GF-D8 (cell line): Measurements from ENCODE around the gene SPINK5.
"Not testable (repeated sequence)": the region's sequence is repeated elsewhere in the genome, so short reads cannot be mapped to it uniquely, and the experiment has no call there.

Experiments
- DNase-seq: peaks from one replicate; lab custom pipeline; 2025; lab: John Stamatoyannopoulos, UW

SPINK5 gene, protein sequence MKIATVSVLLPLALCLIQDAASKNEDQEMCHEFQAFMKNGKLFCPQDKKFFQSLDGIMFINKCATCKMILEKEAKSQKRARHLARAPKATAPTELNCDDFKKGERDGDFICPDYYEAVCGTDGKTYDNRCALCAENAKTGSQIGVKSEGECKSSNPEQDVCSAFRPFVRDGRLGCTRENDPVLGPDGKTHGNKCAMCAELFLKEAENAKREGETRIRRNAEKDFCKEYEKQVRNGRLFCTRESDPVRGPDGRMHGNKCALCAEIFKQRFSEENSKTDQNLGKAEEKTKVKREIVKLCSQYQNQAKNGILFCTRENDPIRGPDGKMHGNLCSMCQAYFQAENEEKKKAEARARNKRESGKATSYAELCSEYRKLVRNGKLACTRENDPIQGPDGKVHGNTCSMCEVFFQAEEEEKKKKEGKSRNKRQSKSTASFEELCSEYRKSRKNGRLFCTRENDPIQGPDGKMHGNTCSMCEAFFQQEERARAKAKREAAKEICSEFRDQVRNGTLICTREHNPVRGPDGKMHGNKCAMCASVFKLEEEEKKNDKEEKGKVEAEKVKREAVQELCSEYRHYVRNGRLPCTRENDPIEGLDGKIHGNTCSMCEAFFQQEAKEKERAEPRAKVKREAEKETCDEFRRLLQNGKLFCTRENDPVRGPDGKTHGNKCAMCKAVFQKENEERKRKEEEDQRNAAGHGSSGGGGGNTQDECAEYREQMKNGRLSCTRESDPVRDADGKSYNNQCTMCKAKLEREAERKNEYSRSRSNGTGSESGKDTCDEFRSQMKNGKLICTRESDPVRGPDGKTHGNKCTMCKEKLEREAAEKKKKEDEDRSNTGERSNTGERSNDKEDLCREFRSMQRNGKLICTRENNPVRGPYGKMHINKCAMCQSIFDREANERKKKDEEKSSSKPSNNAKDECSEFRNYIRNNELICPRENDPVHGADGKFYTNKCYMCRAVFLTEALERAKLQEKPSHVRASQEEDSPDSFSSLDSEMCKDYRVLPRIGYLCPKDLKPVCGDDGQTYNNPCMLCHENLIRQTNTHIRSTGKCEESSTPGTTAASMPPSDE

DNA sequence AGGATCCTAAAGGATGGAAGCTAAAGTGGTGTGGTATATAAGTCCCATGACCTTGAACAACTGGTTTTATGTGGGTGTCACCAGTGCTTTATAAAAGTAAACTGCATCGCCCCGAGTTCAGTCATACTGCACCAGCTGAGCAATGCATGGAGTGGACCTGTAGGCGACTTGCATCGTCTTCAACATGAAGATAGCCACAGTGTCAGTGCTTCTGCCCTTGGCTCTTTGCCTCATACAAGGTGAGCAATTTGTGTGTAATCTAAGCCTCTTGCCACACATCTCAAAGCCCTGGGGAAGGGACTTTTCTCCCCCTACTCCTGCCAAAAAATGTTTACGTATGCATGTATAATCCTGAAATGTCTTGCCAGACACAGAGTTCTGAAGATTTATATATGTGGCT lies at the start of gene SPINK5:
SPINK5 (plus strand) TSS at position 120 of the 400 bp plus-strand sequence; CDS start at position 185, 65 bp downstream.
- DNase-seq: no peak

DNA sequence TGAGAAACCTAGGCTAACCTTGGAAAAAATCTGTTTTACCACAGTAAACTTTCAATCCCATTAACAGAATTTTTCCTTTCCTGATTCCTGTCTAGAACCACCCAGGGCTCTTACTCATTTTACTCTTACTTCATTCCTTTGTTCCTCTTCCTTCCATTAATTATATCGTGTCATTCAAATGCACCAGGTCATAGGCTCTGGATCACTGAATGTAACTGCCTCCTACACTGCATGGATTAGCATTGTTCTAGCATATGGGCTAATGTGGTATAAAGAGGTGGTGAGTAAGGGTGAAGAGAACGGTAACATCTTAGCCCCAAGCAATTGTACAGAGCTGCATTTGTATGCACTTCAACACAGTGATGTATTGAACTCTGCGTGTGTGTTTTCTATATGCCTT lies 49.5 kb upstream of the SPINK5 start:
- no peak for DNase-seq

DNA sequence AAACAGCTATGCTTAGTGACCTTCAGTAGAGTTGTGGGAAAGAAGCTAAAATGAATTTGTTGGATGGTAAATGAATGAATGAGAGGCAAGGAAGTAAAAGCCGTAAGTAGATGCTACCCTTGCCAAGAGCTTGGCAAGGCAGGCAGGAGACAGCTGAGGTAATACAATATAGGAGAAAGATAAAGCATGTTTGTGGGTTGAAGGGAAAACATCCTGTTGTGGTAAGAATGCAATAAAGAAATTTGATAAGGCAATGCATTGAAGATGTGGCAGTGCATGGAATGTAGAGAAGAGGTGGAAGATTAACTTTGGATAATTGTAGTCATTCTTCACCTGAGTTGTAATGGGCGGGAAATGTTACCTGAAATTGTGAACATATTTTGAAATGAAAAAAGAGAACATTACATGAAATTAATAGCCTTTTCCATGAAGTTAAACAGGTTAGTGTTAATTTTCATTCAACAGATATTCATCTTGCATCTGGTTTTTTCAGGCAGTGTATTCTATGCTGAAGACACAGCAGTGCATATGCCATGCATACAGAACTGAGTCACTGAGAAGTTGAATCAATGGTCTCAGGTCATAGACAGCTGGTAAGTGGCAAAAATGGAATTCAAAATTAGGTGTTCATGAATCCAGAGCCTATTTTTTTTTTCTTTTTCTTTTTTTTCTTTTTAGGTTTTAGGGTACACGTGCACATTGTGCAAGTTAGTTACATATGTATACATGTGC lies 43.4 kb upstream of the SPINK5 start:
- no peak for DNase-seq

DNA sequence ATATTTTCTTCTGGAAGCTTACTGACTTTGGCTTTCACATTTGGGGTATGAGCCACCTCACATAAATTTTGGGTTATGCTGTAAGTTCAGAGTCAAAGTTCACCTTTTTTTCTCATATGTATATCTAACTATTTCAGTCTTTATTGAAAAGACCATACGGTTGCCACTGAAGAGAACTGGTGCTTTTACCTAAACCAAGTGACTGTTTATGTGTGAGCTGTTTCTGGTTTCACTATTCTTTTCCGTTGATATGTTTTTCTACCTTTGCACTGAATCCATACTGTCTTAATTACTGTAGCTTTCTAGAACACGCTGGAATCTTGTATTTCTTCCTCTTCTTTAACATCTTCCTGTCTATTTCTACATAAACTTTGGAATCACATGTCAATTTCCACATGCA lies 36.3 kb upstream of the SPINK5 start:
- no peak for DNase-seq

DNA sequence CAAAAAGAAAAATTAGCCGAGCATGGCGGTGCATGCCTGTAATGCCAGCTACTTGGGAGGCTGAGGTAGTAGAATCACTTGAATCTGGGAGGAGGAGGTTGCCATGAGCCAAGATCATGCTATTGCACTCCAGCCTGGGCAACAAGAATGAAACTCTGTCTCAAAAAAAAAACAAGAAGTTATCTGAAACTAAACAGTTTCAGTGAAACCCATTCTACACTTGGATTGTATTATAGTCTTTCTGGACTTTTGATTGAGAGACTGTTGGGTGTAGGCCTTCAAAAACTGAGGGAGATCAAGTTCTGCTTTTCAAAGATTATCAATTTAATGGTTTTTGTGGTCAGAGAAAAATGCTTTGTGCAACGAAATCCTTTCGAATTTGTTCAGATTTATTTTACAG lies 34.6 kb upstream of the SPINK5 start:
- DNase-seq: no peak

DNA sequence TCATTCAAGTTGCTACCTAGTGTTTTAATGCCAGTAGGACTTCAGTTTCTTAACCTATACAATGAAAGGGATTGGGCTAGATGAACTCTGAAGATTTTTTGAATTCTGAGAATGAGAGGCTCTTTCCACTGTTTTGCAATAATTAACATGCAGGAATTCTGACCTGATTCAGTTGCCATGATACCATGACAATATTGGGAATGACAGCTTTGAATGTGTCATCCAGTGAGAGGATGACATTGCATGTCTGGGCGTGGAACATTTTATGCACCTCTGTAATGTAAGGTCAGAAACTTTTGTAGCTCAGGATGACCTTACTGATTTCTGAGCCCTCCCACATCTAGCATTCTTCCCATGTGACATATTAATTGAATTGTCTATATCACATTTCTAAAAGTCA lies 30.6 kb upstream of the SPINK5 start:
- DNase-seq: no peak

DNA sequence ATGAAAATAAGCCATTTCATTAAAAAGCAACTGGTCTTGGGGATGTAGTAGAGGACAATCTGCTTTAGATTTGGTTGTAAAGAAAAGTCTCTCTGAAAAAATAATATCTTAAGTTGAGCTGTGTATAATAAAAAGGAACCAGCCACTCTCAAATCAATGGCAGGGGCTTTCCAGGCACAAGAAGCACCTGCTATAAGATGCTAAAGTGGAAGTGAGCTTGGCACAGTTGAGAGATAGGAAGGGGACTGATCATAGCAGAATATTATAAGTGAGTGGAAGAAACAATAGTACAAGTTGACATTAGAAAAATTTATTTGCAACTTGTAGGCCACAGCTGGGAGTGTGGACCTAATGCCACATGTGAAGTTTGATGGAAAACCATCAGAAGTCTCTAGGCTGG lies 28.1 kb upstream of the SPINK5 start:
- DNase-seq: no peak

DNA sequence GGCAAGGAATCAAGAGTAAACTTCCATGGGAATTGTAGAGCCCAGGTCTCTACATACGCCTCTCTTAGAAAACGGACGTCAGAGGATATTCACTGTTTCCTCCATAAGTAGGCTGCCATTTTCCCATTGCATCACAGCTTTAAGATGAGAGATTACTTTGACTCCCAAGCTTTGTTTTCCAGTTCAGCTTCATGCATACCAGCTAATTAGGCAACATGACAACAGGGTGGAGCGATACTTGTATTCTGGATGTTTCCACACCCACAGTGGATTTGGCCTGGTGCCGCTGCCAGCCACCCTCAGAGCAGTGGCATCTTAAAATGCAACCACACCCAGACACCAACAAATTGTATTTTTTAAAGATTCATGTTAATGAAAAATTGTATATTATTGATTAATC lies 20.9 kb upstream of the SPINK5 start:
- no peak for DNase-seq

DNA sequence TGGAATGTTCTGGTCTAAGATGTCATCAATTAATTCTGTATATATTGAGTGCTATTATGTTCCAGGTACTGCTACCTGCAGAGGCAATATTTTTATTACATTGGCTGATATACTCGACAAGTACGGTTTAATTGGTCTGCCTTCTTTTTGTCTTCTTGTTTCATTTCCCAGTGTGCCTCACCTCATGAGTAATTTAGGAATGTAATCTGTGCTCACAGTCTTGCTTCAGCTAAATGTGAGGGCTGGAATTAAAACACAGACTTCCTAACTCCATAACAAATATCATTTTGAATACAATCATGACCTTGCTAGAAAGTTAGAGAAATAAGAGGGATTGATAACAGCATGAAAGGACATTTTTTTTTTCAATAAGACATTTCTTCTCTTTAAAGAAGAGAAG lies 20.1 kb upstream of the SPINK5 start:
- DNase-seq: no peak

DNA sequence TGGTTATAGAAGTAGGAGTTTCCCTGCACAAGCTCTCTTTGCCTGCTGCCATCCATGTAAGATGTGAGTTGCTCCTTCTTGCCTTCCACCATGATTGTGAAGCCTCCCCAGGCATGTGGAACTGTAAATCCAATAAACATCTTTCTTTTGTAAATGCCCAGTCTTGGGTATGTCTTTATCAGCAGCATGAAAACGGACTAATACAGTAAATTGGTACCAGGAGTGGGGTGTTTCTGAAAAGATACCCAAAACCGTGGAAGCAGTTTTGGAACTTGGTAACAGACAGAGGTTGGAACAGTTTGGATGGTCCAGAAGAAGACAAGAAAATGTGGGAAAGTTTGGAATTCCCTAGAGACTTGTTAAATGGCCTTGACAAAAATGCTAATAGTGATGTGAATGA lies 8.6 kb upstream of the SPINK5 start:
- DNase-seq: not testable (repeated sequence)

DNA sequence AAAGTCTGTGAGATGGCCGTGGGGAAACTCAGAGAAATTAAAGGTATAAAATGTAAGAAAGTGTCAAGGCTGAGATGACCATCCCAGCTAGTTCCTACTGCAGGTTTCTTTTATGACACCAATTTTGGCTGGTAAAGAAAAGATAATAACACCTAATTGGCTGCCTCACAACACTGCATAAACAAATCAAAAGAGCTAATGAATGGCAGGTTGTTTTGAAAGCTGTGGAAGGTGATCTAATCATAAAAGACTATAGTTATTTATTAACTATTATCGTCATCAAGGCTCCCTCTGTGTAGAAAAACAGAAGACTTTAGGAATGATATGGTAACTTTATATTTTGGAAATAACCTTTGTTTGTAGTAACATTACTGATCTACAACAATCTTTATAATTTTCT lies 3.5 kb upstream of the SPINK5 start:
- DNase-seq: no peak

DNA sequence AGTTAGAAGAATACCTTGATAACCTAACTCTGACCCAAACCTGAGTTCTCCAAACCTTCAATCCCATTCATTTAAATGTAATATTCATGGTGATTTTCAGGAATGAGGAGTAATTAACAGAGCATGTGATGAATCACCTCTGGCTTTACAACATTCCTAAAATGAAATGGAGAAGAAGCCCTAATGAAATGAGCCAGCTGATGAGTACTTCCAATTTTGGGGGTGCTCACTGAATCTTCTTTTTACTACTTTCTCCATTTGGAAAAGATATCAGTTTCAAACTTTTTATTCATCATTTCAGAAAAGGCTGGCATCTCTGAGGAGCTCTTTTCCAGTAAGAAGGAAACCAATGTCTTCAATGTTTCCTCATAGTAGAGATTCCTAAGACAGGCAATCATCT lies 2.9 kb upstream of the SPINK5 start:
- no peak for DNase-seq

DNA sequence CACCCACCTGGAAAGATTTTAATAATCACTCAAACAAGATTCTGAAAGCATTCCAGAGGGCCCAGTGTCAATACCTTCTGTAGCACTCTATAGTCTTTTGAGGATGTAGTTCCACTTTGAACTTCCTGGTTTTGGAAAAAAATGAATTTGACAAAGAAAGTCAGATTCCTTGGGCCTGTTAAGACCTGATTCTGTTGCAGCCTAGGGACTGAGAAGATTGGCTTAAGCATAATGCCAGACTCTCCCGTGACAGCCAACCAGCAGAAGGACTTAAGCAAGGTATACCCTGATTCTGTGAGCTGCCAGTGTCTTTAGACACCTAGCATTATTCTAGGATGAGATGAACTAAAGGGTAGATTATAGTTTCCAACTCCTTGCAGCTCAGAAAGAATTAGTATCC lies 6.8 kb downstream of the SPINK5 start:
- DNase-seq: no peak

DNA sequence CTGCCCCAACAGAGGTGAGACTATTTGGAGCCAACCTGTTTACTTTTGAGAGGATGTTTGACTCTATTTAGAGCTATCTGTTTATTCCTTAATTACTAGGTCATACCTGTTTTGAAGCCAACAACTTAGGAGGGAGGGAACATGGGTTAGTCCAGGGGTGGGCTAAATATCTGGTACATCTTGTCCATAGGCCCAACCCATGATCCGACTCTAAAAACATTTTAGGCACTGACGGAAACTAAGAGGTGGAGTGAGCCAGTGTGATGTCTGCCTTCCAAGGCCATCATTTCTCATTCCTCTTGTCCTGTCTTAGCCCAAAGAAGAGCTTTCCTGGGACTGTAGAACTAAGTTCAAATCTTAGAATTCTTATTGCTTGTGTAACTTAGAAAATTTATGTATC lies 8.4 kb downstream of the SPINK5 start:
- DNase-seq: no peak

DNA sequence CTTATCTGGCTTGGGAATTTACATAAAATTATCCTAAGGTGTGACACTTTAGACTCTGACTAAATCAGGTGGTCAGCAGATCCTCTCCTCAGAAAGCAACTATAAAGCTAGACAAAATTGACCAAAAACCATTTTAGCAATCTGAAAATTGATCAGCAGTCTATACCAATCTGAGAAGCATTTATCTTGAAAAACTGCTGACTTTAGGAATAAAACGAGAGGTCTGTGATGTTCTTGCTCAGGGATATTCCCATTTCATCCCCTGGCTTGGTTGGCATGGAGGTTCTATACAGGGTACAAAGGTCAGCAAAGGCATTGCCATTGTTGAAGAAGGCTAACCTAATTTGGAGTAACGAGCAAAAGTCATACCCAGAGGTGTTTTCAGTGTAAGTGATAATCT lies 11.7 kb downstream of the SPINK5 start:
- no peak for DNase-seq

DNA sequence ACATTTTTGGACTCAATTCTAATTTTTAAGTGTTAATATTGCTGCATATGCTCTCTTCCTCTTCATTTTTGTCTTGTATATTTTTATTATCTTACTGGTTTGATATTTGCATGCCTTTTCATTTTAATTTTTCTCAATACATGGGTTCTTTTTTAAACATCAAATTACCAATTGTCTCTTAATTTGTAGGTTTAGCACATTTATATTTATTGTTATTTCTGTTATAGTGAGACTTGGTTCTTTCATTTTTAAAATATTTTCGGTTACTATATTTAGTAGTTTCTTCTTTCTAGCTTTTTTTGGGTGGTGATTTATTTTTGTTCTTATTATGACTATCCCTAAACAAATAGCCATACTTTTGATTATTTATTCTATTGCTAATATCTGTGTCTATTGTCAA lies 19.4 kb downstream of the SPINK5 start:
- DNase-seq: no peak

DNA sequence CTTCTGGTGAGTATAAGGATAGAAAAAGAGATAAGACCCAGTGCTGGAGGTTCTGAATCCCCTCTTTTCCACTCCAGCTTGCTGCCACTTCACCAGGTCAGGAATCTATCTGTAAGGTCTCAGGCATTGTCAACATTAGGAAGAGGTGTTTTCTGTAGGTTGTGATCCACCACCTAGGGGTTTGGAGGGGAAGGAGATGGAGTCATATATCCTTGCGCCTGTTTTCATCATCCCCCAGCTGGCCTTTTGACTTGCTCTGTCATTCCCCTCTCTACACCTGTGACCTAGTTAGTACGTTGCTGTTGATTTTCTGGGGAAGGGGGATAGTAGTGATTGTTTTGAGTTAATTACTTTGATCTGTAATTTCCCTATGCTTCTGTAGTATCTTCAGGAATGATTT lies 20.5 kb downstream of the SPINK5 start:
- DNase-seq: no peak

DNA sequence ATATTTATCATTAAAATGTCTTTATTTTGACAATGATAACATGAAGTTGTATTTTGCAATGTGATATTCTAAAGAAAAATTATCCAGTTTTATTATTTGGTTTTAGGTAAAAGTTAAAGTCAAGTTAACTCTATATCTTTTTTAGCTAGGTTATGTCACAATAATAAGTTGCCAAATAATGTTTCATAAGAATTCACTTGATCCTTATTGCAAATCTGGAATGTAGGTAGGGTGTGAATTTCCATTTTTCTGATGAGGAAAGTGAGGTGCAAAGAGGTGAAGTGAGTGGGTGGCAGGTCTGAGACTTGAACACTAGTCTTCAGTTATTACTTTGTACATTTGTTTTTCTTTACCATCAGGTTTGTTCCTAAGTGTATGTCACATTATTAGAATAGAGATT lies 21.5 kb downstream of the SPINK5 start:
- DNase-seq: no peak

DNA sequence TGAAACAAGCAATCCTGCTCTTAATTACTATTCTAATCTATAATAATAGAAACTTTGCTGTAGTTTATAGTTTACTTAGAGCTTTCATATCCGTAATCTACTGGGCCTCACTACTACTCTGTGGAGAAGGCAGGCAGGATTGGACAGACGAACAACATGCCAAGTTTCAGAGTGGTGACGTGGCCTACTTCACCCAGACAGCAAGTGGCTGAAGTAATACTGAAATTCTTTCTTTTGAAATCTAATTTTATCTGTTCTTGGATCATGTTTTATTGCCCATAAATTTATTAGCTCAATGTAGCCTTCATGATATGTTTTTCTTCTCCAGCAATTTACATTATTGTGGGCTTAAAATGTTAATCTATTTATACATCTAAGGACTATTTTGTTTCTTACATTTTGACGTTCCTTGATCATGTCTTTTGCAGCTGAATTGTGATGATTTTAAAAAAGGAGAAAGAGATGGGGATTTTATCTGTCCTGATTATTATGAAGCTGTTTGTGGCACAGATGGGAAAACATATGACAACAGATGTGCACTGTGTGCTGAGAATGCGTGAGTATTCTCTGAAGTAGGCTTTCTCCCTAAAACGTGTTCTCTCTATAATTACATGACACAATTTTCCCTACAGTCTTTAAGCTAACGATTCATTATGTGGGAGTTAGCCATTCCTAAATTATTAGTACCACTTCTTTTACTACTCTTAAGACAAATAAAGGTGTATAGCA lies 22.4 kb downstream of the SPINK5 start:
- DNase-seq: no peak

DNA sequence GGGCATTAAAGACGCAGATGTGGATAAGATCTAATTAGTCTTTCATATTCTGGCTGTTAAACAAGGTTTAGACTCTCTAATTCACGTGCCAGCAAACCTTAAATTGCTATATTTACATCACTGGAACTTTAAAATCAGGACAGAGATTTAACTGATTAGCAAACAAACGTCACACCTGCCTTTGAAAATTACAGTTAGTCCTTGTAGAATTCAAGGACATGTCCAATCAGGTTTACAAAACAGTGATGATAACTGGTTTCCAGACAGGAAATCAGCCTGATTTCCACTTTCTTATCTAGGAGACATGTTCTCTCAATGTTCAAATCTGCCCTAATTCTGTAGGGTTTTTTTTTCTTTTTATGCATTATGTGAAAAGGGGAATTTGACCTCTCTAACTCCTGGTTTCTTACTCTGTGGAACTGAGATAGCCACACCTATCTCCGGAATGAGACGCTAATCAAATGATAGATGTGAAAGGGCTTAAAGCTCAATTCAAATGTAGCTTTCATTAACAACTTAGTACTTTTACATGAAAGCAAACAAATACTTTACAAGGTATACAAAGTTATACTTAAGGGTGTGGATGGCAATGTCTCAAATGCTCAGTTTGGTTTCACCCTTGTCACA lies 26.5 kb downstream of the SPINK5 start:
- no peak for DNase-seq

DNA sequence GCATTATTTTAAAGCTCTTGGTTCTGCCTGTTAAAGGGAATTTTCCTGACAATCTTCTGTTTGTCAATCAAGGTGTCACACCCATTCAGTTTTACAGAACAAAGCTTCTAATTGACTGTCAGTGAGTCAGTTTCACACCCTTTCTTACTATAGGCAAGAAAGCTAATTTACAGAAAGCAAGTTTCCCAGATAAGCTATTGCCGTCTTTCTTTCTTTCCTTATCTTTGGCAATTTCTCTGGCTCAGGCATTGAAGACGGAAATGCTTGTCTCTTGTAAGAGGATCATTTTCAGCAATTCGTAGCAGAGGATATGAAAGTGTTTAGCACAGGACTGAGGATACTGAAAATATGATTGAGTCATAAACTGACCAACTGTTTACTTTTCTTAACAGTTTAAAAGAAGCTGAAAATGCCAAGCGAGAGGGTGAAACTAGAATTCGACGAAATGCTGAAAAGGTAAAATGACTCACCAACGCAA lies 27.0 kb downstream of the SPINK5 start:
- no peak for DNase-seq
